ENCODE data around the gene PPP2R5A. TPM values are rescaled to one million over a fixed set of nuclear protein-coding genes. Genes with fewer than 3 reads are reported as not detected.

PPP2R5A gene
- total RNA-seq, 1 donor from 2014 or later, result 25.5 TPM

DNA sequence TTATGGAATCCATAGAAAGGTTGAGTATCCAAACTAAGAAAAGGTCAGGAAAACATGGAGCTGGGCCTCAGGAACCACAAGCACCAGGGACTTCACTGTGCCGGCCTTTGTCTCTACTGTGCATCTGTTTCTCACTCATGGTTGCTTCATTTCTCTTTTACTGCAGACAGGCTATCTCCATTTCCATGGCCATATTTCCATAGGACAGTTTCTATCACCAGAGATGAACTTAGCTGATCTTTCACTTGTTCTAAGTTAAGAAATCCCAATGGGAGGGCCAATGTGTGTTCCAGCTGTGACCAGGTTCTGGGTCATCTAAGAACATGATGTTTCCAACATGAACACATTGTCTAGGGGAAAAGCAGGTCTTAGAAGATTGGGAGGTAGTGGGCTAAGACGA lies 43.7 kb upstream of the PPP2R5A start:
- H3K27ac Mint-ChIP-seq (ENCODE audit: unreplicated experiment), result no peak overlapping the region
- DNase-seq (ENCODE audit: low spot score), result no peak
- H3K27me3 Mint-ChIP-seq (ENCODE audit: unreplicated experiment), result no peaks in the 10 kb centered on the region
- TF ChIP-seq, protein P1, sequence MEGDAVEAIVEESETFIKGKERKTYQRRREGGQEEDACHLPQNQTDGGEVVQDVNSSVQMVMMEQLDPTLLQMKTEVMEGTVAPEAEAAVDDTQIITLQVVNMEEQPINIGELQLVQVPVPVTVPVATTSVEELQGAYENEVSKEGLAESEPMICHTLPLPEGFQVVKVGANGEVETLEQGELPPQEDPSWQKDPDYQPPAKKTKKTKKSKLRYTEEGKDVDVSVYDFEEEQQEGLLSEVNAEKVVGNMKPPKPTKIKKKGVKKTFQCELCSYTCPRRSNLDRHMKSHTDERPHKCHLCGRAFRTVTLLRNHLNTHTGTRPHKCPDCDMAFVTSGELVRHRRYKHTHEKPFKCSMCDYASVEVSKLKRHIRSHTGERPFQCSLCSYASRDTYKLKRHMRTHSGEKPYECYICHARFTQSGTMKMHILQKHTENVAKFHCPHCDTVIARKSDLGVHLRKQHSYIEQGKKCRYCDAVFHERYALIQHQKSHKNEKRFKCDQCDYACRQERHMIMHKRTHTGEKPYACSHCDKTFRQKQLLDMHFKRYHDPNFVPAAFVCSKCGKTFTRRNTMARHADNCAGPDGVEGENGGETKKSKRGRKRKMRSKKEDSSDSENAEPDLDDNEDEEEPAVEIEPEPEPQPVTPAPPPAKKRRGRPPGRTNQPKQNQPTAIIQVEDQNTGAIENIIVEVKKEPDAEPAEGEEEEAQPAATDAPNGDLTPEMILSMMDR (IDR thresholded peaks at IDR 0.05; ENCODE audit: unreplicated experiment), result no peak
- peaks cover 9% of the 10 kb centered on the region for H3K4me1 Mint-ChIP-seq (ENCODE audit: unreplicated experiment)
- no peaks in the 10 kb centered on the region for H3K36me3 Mint-ChIP-seq (ENCODE audit: low read depth, unreplicated experiment)
- no peak overlapping the region for H3K4me3 Mint-ChIP-seq (ENCODE audit: unreplicated experiment)
- H3K9me3 Mint-ChIP-seq (ENCODE audit: unreplicated experiment), result no peaks in the 10 kb centered on the region

DNA sequence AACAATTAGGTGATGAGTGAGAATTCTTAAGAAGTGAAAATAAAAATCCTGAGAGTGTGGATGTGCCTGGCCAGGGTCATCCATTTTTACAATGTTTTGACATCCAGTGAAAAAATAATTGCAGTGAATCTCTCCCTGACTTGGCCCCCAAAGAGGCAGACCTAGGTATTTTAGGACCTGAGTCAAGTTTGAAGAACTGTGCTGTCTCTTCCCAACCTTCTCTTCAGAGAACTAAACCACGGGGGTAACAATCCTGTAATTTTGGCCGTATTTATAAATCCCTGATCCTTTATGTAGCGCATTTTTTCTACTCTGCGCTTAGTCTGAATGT lies 43.3 kb upstream of the PPP2R5A start:
- Mint-ChIP-seq H3K27me3 (ENCODE audit: unreplicated experiment) (no peaks in the 10 kb centered on the region), H3K9me3 (ENCODE audit: unreplicated experiment) (no peaks in the 10 kb centered on the region), H3K27ac (ENCODE audit: unreplicated experiment) (no peak overlapping the region), H3K4me1 (ENCODE audit: unreplicated experiment) (peaks cover 13% of the 10 kb centered on the region), H3K4me3 (ENCODE audit: unreplicated experiment) (no peak overlapping the region), H3K36me3 (ENCODE audit: low read depth, unreplicated experiment) (no peaks in the 10 kb centered on the region)
- DNase-seq (ENCODE audit: low spot score), result no peak
- TF ChIP-seq, protein P1 (IDR thresholded peaks at IDR 0.05; ENCODE audit: unreplicated experiment), result no peak

DNA sequence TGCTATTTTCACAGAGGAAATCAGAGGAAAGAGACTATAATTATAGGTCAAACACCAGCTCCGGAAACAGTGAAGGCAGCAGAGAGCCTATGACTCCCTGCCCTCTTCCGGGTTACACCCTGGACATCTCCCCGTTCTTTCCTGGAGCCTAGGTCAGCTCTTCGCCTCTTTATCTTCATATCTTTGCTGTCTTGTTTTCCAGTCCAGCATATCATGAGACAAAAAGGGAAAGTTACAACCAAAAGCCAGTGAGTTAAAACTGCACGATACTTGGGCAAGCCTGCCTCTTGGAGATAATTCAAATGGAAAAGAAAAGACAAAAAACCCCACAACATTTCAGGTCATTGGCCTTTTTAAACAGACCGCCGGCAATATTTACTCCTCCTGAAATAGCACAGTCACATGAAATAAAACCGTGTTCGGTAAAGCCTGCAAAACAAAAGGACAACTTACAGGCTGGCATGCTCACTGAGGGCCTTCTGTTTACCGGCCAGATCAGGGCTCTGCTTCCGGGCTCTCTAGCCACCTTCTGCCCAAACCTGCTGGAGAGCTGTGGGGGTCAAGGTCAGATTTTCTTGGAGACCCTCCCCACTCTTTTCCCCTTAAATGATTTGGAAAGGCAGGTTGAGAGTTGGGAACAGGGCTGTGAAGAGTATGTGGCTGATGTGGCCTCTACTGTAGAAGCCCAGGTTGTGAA lies 42.8 kb upstream of the PPP2R5A start:
- Mint-ChIP-seq H3K4me1 (ENCODE audit: unreplicated experiment) (peaks cover 18% of the 10 kb centered on the region), H3K27ac (ENCODE audit: unreplicated experiment) (no peak overlapping the region), H3K4me3 (ENCODE audit: unreplicated experiment) (no peak overlapping the region), H3K9me3 (ENCODE audit: unreplicated experiment) (no peaks in the 10 kb centered on the region), H3K27me3 (ENCODE audit: unreplicated experiment) (no peaks in the 10 kb centered on the region), H3K36me3 (ENCODE audit: low read depth, unreplicated experiment) (no peaks in the 10 kb centered on the region)
- TF ChIP-seq, protein P1 (IDR thresholded peaks at IDR 0.05; ENCODE audit: unreplicated experiment), result no peak
- no peak for DNase-seq (ENCODE audit: low spot score)

DNA sequence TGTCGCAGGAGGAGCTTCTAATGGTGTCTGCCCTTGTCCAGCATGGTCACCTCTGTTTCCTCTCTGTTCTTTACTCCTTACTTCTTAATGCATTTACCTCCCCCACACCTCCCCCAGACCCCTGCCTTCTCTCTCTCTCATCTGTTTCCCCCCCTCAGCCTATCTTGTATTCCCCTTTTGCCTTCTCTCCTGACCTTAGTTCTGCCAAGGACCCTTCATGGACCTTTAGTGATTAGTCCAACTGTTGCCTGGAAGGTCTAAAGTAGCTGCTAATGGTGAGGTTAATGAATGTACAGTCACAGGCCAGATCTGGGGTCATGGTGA lies 42.3 kb upstream of the PPP2R5A start:
- H3K27ac Mint-ChIP-seq (ENCODE audit: unreplicated experiment), result no peak overlapping the region
- H3K4me1 Mint-ChIP-seq (ENCODE audit: unreplicated experiment), result peaks cover 20% of the 10 kb centered on the region
- no peaks in the 10 kb centered on the region for H3K27me3 Mint-ChIP-seq (ENCODE audit: unreplicated experiment)
- H3K9me3 Mint-ChIP-seq (ENCODE audit: unreplicated experiment), result no peaks in the 10 kb centered on the region
- no peak for DNase-seq (ENCODE audit: low spot score)
- no peaks in the 10 kb centered on the region for H3K36me3 Mint-ChIP-seq (ENCODE audit: low read depth, unreplicated experiment)
- H3K4me3 Mint-ChIP-seq (ENCODE audit: unreplicated experiment), result no peak overlapping the region
- TF ChIP-seq, protein P1 (IDR thresholded peaks at IDR 0.05; ENCODE audit: unreplicated experiment), result no peak

DNA sequence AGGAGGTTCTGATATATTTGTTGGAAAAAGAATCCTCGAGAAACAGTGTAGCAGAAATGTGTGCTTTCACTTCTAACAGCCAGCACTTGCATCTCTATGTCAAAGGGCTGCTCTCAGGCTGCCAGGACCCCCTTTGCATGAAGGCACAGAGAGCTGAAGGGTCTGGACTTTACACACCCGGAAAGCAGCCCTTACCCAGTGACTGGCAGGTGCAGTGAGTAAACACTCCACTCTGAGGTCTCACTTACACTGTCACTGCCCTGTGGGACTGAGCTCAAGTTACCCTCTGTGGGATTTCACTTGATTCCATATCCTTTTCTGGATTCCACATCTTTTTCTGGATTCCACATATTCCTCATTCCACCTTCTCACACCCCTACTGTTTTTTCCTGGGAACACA lies 40.8 kb upstream of the PPP2R5A start:
- no peak overlapping the region for H3K4me3 Mint-ChIP-seq (ENCODE audit: unreplicated experiment)
- DNase-seq (ENCODE audit: low spot score), result no peak
- H3K36me3 Mint-ChIP-seq (ENCODE audit: low read depth, unreplicated experiment), result no peaks in the 10 kb centered on the region
- peaks cover 1% of the 10 kb centered on the region for H3K27me3 Mint-ChIP-seq (ENCODE audit: unreplicated experiment)
- no peak overlapping the region for H3K27ac Mint-ChIP-seq (ENCODE audit: unreplicated experiment)
- peaks cover 16% of the 10 kb centered on the region for H3K4me1 Mint-ChIP-seq (ENCODE audit: unreplicated experiment)
- TF ChIP-seq, protein P1 (IDR thresholded peaks at IDR 0.05; ENCODE audit: unreplicated experiment), result no peak
- no peaks in the 10 kb centered on the region for H3K9me3 Mint-ChIP-seq (ENCODE audit: unreplicated experiment)
